HG03025 (cell line): ENCODE results near the gene OR6B1.
"Not testable (repeated sequence)": the region's sequence is repeated elsewhere in the genome, so short reads cannot be mapped to it uniquely, and the experiment has no call there.

Experiments used
- ATAC-seq: cut with Tn5 transposase; IDR thresholded peaks from one replicate; pipeline ENCODE4 v1.9.1; 2021; ENCODE audit warnings: mild to moderate bottlenecking, moderate library complexity; ENCODE audit not compliant: unreplicated experiment, low FRiP score

OR6B1 gene

DNA sequence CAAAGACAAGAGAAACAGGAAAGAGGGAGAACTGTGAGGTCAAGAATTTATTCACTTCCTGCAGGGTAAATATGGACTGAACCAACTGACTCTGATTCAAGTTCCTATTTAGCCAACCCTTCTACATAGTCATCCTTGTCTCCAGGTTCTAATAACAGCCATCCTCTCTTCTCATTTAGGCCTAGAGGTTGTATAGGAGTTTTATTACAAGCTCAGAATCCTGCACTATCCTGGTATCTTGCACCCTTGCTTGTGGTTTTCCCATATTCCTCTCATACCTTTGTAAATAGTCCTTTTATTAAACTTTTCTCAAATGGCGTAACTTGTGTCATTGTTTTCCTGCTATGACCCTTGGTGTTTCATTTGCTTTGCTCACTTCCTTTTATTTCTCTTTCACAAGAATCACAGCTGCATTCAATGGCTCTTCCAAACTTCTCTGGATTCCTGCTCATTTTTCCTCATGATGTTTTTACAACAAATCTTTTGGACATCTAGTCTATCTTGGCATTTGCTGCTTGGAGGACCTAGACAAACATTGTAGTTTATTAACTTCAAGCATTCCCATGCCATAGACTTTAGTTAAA lies 36.3 kb downstream of the OR6B1 start:
- ATAC-seq: no peak

DNA sequence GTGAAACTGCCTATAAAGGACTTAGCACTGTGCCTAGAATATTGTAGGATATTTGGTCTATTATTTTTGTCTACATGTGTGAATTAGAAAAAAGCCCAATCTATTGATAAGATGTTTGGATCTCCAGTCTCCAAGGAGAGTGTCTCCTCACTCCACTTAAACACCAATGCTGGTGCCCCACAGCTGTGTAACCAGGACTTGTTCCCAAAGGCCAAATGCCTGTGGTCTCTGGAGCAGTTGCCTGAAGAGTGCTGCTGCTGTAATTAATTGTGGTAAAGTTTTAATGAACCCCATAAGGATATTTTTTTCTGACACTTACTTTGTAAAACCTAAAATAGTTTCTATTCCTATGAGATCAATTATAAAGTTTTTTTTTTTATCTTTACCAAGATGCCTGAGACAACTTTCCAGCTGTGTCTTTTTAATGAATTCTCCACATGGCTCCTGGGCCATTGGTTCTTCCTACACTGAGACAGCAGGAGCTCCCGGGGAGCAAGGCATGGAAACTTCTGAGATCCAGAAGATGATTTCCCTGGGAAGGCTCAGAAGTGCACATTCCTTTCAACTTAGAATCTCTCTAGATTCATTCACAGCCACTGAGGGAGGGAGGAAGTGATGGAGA lies 37.4 kb downstream of the OR6B1 start:
- no peak for ATAC-seq

DNA sequence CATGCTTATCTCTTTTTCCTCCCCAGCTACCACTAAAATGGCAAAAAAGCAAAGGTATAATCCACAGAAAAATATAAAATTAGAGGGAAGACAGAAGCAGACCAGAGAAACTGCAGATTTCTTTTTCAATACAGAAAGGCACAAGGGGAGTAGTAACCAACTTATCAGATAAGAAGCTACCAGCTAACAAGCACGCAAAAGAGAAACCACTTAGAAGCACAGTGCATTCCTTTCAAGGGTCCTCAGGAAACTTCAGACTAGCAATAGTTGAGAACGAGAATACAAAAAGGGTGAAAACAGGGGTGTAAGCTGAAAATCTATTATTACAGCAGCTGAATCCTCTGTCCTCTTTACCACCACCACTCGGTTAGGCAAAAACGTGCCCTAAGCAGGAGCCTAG lies 38.8 kb downstream of the OR6B1 start:
- no peak for ATAC-seq

DNA sequence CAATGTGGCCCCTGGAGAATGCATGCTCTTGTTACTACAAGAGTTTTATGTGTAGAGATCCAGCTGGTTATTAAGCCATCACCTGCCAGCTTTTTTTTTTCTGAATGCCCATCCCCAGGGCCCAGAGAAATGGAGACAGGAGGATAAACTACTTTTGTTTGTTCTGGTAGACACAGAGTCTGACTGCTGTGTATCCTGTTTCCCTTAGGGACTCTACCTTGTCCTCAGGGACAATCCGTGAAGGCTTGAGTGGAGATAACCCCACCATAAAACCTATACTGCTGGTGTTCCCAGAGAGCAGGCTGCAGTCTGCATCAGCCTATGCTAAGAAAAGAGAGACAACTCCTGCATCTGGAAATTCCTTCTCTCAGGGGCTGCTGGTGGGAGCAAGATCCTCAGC lies 48.5 kb downstream of the OR6B1 start, which contains the start of gene OR2A5:
TSS of gene OR2A5 (plus strand) at position 301 of the 400 bp plus-strand sequence. CDS start 1,454 bp downstream, outside the sequence.
- no peak for ATAC-seq

DNA sequence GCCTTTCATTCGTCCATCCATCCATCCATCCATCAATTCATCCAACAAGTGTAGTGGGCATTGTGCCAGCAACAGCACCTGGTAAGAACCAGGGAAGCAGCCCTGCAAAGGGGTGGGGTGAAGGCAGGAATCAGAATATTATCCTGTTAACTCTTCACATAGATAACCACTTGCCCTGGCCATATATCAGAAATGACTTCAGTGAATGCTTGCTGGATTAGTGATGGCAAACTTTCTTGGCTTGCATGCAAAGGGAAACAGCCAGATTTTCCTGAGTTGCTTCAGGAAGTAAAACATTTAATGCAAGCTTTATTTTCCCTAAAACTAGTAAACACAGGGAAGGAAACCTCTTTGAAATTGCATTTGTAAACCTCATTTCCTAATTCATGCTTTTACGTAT lies 49.4 kb downstream of the OR6B1 start:
- no peak for ATAC-seq

DNA sequence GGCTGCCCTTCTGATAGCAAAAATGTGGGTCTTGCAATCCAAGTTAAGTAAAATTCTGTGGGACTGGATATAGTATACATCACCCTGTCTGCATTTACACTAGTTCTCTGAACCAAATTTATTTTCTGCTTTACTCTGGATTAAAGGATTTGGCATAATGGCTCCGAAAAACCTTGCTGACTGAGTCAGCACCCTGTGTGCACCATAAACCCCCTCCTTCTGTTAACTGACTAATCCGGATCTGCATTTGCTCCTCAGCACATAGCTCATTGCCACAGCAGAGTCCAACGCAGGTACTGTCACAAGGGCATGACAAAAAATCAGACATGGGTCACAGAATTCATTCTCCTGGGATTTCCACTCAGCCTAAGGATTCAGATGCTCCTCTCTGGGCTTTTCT lies 50.0 kb downstream of the OR6B1 start:
- no peak for ATAC-seq

DNA sequence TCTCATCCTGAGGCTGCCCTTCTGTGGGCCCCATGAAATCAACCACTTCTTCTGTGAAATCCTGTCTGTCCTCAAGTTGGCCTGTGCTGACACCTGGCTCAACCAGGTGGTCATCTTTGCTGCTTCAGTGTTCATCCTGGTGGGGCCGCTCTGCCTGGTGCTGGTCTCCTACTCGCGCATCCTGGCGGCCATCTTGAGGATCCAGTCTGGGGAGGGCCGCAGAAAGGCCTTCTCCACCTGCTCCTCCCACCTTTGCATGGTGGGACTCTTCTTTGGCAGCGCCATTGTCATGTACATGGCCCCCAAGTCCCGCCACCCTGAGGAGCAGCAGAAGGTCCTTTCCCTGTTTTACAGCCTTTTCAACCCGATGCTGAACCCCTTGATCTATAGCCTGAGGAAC lies 50.8 kb downstream of the OR6B1 start:
- not testable (repeated sequence) for ATAC-seq

DNA sequence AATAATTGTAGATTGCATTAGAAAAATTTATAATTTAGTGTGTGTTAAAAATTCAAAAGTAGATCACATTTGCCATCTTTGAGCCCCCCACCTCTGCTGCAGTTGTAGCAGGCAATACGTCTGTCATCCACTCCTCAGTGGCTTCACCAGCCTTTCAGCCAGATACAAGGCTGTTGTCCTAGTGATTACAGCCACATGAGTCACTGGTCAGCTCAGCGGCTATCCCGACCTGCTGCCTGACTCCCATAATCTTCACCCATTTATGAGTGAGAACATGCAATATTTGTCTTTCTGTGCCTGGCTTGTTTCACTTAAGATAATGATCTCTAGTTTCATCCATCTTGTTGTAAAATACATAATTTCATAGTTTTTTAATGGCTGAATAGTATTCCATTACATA lies 57.8 kb downstream of the OR6B1 start:
- no peak for ATAC-seq
